GM23338 (cell line): ENCODE results near the gene MAPK8IP3.

Experiments
- EZH2 ChIP-seq: fragments of 200-600 bp; sonication (generic); IDR thresholded peaks from one replicate; pipeline ENCODE4 v1.8.0; 2017; ENCODE audit warnings: antibody characterized with exemption, mild to moderate bottlenecking, low read depth; ENCODE audit not compliant: unreplicated experiment
- EZH2phosphoT487 ChIP-seq: fragments of 200-600 bp; sonication (generic); IDR thresholded peaks from one replicate; pipeline ENCODE4 v1.8.1; 2018; ENCODE audit warnings: antibody characterized with exemption; ENCODE audit not compliant: unreplicated experiment
- POLR2AphosphoS5 ChIP-seq: IDR thresholded peaks from 2 replicates; pipeline ENCODE4 v1.6.1; 2016; ENCODE audit warnings: antibody characterized with exemption, low read depth
- TF ChIP-seq, protein P1 (sequence below), 2 experiments: fragments of 200-600 bp in 1 of 2; sonication (generic) in 1 of 2; conservative IDR thresholded peaks; 2 replicates each; pipeline versions ENCODE4 v1.5.1 to v1.6.1; 2016 to 2017; ENCODE audit warnings: antibody characterized with exemption in 2 of 2, low read depth in 2 of 2, mild to moderate bottlenecking in 2 of 2, moderate library complexity in 1 of 2
- TF ChIP-seq, protein P2 (sequence below): IDR thresholded peaks from one replicate; pipeline ENCODE4 v1.6.1; 2018; ENCODE audit warnings: antibody characterized with exemption; ENCODE audit not compliant: unreplicated experiment

GRCh38 chr16:1710811-1711507, 5.0 kb downstream of the MAPK8IP3 start:
- TF ChIP-seq, protein P1, sequence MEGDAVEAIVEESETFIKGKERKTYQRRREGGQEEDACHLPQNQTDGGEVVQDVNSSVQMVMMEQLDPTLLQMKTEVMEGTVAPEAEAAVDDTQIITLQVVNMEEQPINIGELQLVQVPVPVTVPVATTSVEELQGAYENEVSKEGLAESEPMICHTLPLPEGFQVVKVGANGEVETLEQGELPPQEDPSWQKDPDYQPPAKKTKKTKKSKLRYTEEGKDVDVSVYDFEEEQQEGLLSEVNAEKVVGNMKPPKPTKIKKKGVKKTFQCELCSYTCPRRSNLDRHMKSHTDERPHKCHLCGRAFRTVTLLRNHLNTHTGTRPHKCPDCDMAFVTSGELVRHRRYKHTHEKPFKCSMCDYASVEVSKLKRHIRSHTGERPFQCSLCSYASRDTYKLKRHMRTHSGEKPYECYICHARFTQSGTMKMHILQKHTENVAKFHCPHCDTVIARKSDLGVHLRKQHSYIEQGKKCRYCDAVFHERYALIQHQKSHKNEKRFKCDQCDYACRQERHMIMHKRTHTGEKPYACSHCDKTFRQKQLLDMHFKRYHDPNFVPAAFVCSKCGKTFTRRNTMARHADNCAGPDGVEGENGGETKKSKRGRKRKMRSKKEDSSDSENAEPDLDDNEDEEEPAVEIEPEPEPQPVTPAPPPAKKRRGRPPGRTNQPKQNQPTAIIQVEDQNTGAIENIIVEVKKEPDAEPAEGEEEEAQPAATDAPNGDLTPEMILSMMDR (conservative IDR thresholded peaks at IDR 0.05; ENCODE audit: low read depth in 2 of 2) = no peak
- TF ChIP-seq EZH2 = no peak
- TF ChIP-seq POLR2AphosphoS5 = no peak
- TF ChIP-seq, protein P2, sequence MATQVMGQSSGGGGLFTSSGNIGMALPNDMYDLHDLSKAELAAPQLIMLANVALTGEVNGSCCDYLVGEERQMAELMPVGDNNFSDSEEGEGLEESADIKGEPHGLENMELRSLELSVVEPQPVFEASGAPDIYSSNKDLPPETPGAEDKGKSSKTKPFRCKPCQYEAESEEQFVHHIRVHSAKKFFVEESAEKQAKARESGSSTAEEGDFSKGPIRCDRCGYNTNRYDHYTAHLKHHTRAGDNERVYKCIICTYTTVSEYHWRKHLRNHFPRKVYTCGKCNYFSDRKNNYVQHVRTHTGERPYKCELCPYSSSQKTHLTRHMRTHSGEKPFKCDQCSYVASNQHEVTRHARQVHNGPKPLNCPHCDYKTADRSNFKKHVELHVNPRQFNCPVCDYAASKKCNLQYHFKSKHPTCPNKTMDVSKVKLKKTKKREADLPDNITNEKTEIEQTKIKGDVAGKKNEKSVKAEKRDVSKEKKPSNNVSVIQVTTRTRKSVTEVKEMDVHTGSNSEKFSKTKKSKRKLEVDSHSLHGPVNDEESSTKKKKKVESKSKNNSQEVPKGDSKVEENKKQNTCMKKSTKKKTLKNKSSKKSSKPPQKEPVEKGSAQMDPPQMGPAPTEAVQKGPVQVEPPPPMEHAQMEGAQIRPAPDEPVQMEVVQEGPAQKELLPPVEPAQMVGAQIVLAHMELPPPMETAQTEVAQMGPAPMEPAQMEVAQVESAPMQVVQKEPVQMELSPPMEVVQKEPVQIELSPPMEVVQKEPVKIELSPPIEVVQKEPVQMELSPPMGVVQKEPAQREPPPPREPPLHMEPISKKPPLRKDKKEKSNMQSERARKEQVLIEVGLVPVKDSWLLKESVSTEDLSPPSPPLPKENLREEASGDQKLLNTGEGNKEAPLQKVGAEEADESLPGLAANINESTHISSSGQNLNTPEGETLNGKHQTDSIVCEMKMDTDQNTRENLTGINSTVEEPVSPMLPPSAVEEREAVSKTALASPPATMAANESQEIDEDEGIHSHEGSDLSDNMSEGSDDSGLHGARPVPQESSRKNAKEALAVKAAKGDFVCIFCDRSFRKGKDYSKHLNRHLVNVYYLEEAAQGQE = no peak
- no peak for TF ChIP-seq EZH2phosphoT487
